ENCODE results near the gene RELT. TPM values are rescaled to one million over a fixed set of nuclear protein-coding genes. Genes with fewer than 3 reads are reported as not detected.

The RELT gene
- total RNA-seq, 2 experiments from 2014 or later, result 23.2 to 24.2 TPM

- no peak for DNase-seq
- peaks cover 68% of the 10 kb centered on the region for H3K4me1 Mint-ChIP-seq
- H3K27ac Mint-ChIP-seq, result no peak overlapping the region
These were observed 4.1 kb downstream of the RELT start for GRCh38 chr11:73380331-73380730.

GRCh38 chr11:73380897-73381410 is 4.8 kb downstream of the RELT start:
- no peak overlapping the region for H3K4me3 Mint-ChIP-seq
- no peaks in the 10 kb centered on the region for H3K9me3 Mint-ChIP-seq
- H3K4me1 Mint-ChIP-seq, result peaks cover 67% of the 10 kb centered on the region
- DNase-seq, result no peak
- H3K27ac Mint-ChIP-seq, result no peak overlapping the region
- peaks cover 7% of the 10 kb centered on the region for H3K36me3 Mint-ChIP-seq
- no peaks in the 10 kb centered on the region for H3K27me3 Mint-ChIP-seq

More at GRCh38 chr11:73380331-73380730, 4.1 kb downstream of the RELT start:
- Mint-ChIP-seq H3K4me3 (no peak overlapping the region), H3K9me3 (no peaks in the 10 kb centered on the region), H3K27me3 (no peaks in the 10 kb centered on the region), H3K36me3 (peaks cover 7% of the 10 kb centered on the region)

DNA sequence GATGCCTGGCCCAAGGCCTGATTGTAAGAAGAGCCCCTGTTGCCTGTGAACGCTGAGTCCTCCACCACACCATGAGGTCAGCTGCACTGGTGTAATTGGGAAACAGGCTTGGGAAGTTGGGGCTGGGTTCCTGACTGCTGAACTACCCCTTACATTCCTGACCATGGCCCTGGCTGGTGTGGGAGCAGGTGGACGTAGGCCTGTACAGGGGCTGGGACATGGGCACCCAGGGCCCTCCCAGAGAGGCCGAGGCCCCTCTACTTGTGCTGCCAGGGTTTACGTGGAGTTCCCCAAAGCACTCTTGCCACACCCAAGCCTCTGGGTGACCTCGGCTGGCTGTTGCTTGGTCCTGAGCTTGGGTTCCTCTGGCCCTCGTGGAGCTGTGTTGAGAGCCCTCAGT is 5.4 kb downstream of the RELT start:
- H3K36me3 Mint-ChIP-seq, result peaks cover 7% of the 10 kb centered on the region
- no peaks in the 10 kb centered on the region for H3K27me3 Mint-ChIP-seq
- peaks cover 68% of the 10 kb centered on the region for H3K4me1 Mint-ChIP-seq
- no peaks in the 10 kb centered on the region for H3K9me3 Mint-ChIP-seq
- no peak overlapping the region for H3K27ac Mint-ChIP-seq
- DNase-seq, result no peak
- no peak overlapping the region for H3K4me3 Mint-ChIP-seq

DNA sequence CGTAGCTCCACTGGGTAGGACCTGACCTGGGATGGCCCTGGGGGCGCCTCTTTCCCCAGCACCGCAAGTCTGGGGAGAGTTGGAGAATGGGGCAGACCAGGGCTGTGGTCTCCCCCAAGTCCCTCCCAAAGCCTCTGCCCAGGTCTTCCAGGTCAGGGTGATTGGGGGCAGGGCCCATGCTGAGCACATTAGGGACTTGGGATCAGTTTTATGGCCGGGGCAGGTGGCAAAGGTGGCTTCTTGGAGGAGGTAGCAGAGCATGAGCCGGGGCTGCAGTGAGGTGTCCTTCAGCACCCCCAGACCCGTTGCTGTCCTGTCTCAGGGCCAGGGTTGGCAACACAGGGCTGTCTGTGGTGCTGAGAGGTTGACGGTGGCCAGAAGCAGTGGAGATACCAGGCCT is 6.0 kb downstream of the RELT start:
- H3K4me3 Mint-ChIP-seq, result no peak overlapping the region
- peak overlapping the region; percentile 49 for H3K27ac Mint-ChIP-seq
- peaks cover 2% of the 10 kb centered on the region for H3K36me3 Mint-ChIP-seq
- no peaks in the 10 kb centered on the region for H3K27me3 Mint-ChIP-seq
- DNase-seq, result no peak
- no peaks in the 10 kb centered on the region for H3K9me3 Mint-ChIP-seq
- peaks cover 69% of the 10 kb centered on the region for H3K4me1 Mint-ChIP-seq

DNA sequence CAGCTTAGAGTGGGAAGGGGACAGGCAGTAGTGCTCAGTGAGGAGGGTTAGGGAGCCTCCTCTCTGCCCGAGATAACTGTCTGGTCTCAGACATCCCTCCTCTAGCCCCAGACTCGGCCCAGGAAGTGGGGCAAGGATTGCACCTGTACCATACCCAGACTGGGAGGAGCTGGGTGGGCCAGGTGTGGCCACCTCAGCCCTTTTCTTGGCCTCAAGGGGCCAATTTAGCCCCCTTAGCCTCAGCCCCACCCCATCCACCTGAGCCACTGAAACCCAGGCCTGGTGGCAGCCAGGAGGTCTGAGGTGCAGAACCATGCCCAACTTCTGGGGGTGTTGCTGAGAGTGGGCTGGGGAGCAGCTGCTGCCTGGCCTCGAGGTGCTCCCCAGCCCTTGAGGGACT is 6.5 kb downstream of the RELT start:
- no peak overlapping the region for H3K4me3 Mint-ChIP-seq
- DNase-seq, result no peak
- no peak overlapping the region for H3K27ac Mint-ChIP-seq
- no peaks in the 10 kb centered on the region for H3K27me3 Mint-ChIP-seq
- H3K9me3 Mint-ChIP-seq, result no peaks in the 10 kb centered on the region
- peaks cover 66% of the 10 kb centered on the region for H3K4me1 Mint-ChIP-seq
- no peaks in the 10 kb centered on the region for H3K36me3 Mint-ChIP-seq

DNA sequence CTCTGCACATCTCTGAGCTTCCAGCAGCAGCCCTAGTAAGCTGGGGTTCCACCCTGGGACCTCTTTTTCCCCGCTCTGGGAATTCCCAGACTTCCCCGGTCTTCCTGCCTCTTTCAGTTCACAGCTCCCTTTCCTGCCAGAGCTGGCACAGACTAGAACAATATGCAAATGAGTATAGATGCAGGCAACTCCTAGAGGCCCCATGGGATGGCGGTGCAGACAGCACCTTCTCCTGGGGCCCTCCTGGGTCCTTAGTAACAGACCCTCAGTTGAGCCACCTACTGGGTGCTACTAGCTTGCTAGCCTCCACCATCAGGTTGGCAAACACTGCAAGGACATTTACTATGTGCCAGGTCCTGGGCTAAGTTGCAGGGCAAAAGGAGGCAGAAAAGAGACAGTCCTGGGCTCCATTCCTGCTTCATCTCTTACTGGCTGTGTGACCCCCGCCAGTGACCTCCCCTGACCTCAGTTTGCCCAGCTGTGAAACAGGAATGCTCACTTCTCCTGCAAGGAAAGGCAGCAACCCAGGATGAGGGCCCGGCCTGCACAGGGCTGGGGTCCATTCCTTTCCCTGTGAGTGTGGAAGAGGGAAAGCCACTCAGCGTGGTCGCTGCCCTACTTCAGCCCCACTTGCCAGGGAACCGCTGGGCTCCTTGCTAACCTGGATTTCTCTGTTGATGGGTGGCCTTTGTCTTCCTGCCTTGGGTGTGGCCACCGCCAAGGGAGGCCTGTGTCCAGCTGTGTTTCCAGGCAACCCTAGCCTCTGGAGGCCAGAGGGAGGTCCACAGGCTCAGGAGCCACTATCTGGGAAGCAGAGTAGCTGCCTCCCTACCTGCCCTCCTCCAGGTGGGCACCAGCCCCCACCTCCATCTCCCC is 7.3 kb downstream of the RELT start:
- H3K4me3 Mint-ChIP-seq, result no peak overlapping the region
- no peaks in the 10 kb centered on the region for H3K27me3 Mint-ChIP-seq
- H3K27ac Mint-ChIP-seq, result peak overlapping the region; percentile 61
- no peaks in the 10 kb centered on the region for H3K9me3 Mint-ChIP-seq
- H3K4me1 Mint-ChIP-seq, result peaks cover 60% of the 10 kb centered on the region
- DNase-seq, result no peak
- H3K36me3 Mint-ChIP-seq, result no peaks in the 10 kb centered on the region

GRCh38 chr11:73384125-73384441 is 7.9 kb downstream of the RELT start:
- Mint-ChIP-seq H3K27ac (peak overlapping the region; percentile 81), H3K4me1 (peaks cover 55% of the 10 kb centered on the region), H3K36me3 (no peaks in the 10 kb centered on the region), H3K4me3 (no peak overlapping the region), H3K9me3 (no peaks in the 10 kb centered on the region), H3K27me3 (no peaks in the 10 kb centered on the region)
- no peak for DNase-seq

- Mint-ChIP-seq H3K27me3 (no peaks in the 10 kb centered on the region), H3K36me3 (no peaks in the 10 kb centered on the region), H3K4me1 (peaks cover 51% of the 10 kb centered on the region), H3K27ac (peak overlapping the region; percentile 81), H3K4me3 (no peak overlapping the region), H3K9me3 (no peaks in the 10 kb centered on the region)
- no peak for DNase-seq
These were observed 8.3 kb downstream of the RELT start for GRCh38 chr11:73384531-73384871.

- peak; percentile 28 for DNase-seq
- Mint-ChIP-seq H3K27me3 (no peaks in the 10 kb centered on the region), H3K36me3 (no peaks in the 10 kb centered on the region), H3K9me3 (no peaks in the 10 kb centered on the region), H3K4me3 (no peak overlapping the region), H3K27ac (peak overlapping the region; percentile 81), H3K4me1 (peaks cover 46% of the 10 kb centered on the region)
These were observed 8.9 kb downstream of the RELT start for GRCh38 chr11:73384872-73385689.

- peaks cover 45% of the 10 kb centered on the region for H3K4me1 Mint-ChIP-seq
- H3K4me3 Mint-ChIP-seq, result no peak overlapping the region
- H3K27ac Mint-ChIP-seq, result no peak overlapping the region
- no peaks in the 10 kb centered on the region for H3K36me3 Mint-ChIP-seq
- DNase-seq, result no peak
- no peaks in the 10 kb centered on the region for H3K9me3 Mint-ChIP-seq
- H3K27me3 Mint-ChIP-seq, result no peaks in the 10 kb centered on the region
These were observed 9.8 kb downstream of the RELT start for GRCh38 chr11:73386016-73386415.

- no peak for DNase-seq
- H3K36me3 Mint-ChIP-seq, result no peaks in the 10 kb centered on the region
- H3K4me1 Mint-ChIP-seq, result peaks cover 42% of the 10 kb centered on the region
- no peaks in the 10 kb centered on the region for H3K27me3 Mint-ChIP-seq
- no peaks in the 10 kb centered on the region for H3K9me3 Mint-ChIP-seq
- H3K27ac Mint-ChIP-seq, result no peak overlapping the region
- no peak overlapping the region for H3K4me3 Mint-ChIP-seq
These were observed 10.3 kb downstream of the RELT start for GRCh38 chr11:73386546-73386945.

- H3K27ac Mint-ChIP-seq, result no peak overlapping the region
- H3K36me3 Mint-ChIP-seq, result no peaks in the 10 kb centered on the region
- no peaks in the 10 kb centered on the region for H3K27me3 Mint-ChIP-seq
- H3K9me3 Mint-ChIP-seq, result no peaks in the 10 kb centered on the region
- no peak for DNase-seq
- H3K4me3 Mint-ChIP-seq, result no peak overlapping the region
- H3K4me1 Mint-ChIP-seq, result peaks cover 36% of the 10 kb centered on the region
These were observed 11.5 kb downstream of the RELT start for GRCh38 chr11:73387594-73388264.

DNA sequence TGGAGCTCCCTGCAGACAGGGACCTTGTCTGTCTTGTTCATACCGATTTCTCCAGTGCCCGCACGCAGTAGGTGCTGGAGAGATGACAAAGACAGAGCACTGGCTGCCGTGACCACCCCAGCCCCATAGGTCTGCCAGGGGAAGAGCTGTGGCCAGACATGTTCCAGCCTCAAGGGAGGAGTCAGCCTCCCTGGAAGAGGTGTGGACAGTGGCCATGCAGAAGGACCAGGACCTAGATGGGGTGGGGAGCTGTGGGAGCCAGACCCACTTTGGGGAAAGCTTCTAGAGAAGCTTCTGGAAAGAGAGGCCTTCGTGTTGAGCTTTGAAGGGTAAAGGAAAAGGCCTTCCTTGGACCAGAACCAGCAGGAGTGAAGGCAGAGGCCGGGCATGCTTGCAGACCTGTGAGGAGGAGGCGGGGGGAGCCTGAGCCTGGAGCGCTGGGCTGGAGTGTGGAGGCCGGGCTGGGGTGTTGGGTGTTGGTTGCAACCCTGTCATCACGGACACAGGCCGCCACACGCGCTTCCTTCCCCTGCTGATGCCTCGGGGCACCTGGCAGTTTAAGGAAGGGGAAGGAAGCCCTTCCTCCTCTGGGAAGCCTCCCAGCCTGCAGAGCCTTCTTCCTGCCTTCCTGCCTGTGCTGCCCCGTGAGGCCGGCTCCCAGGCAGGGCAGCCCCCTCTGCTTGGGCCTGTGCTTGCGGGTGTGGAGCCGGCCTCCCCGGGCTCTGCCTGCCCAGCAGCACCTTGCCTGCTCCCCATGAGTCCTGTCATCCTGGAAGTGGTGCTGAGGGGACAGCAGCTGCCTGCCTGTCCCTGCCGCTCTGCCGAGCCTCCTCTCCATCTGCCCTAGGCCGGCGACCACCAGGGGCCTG is 12.3 kb downstream of the RELT start:
- Mint-ChIP-seq H3K36me3 (no peaks in the 10 kb centered on the region), H3K27me3 (no peaks in the 10 kb centered on the region), H3K4me3 (no peak overlapping the region), H3K4me1 (peaks cover 31% of the 10 kb centered on the region), H3K9me3 (no peaks in the 10 kb centered on the region), H3K27ac (no peak overlapping the region)
- DNase-seq, result no peak

DNA sequence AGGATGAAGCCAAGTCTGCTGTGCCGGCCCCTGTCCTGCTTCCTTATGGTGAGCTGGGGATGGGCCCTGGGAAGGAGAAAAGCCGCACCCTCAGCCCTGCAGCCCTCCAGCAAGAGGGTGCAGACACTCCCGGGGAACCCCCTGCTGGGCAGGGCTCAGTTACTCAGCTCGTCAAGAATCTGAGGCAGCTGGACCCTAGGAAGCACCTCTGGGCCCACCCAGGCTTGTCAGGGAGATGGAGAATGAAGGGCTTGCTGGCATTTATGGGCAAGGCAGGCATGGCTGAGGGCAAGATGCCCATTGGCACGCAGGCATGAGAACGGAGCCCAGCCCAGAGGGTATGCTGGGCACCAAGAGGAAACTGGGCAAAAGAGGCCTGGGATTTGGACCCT is 12.9 kb downstream of the RELT start:
- peaks cover 25% of the 10 kb centered on the region for H3K4me1 Mint-ChIP-seq
- no peak overlapping the region for H3K27ac Mint-ChIP-seq
- H3K36me3 Mint-ChIP-seq, result no peaks in the 10 kb centered on the region
- H3K27me3 Mint-ChIP-seq, result no peaks in the 10 kb centered on the region
- H3K9me3 Mint-ChIP-seq, result no peaks in the 10 kb centered on the region
- no peak overlapping the region for H3K4me3 Mint-ChIP-seq
- DNase-seq, result no peak
